ENCODE results near the gene TSSK6.
A peak's percentile ranks its signal among the peaks of the same experiment; 100 is the strongest.

TSSK6 gene

GRCh38 chr19:19558055-19558454 lies 42.7 kb upstream of the TSSK6 start:
- Histone ChIP-seq H3K4me1 (ENCODE audit: insufficient read depth, low read length, severe bottlenecking) (no peaks in the 10 kb centered on the region), H3K27ac (ENCODE audit: low read depth, low read length, poor library complexity, severe bottlenecking) (no peak overlapping the region), H3K9me2 (ENCODE audit: low read depth, low read length) (no peaks in the 10 kb centered on the region), H3K9ac (ENCODE audit: low read length) (no peak overlapping the region), H3K4me3 (ENCODE audit: low read depth, low read length, poor library complexity, severe bottlenecking) (no peak overlapping the region), H3K79me2 (ENCODE audit: insufficient read depth, low read length) (no peaks in the 10 kb centered on the region), H4K20me1 (ENCODE audit: insufficient read depth, low read length) (no peaks in the 10 kb centered on the region), H2AFZ (ENCODE audit: low read length) (no peak overlapping the region), H3K9me3 (ENCODE audit: low read length) (no peaks in the 10 kb centered on the region), H3K27me3 (ENCODE audit: insufficient read depth, low read length) (no peaks in the 10 kb centered on the region), H3K36me3 (ENCODE audit: insufficient read depth, low read length) (no peaks in the 10 kb centered on the region), H3K4me2 (ENCODE audit: low read length) (no peak overlapping the region), H3F3A (ENCODE audit: insufficient read depth, low read length) (no peaks in the 10 kb centered on the region)
- no peak for TF ChIP-seq CTCF (IDR thresholded peaks at IDR 0.05; ENCODE audit: low read length)
- no peak for TF ChIP-seq EZH2 (IDR thresholded peaks at IDR 0.05; ENCODE audit: borderline replicate concordance, low read length)

- peak; percentile 75 for TF ChIP-seq CTCF (IDR thresholded peaks at IDR 0.05; ENCODE audit: low read length)
- TF ChIP-seq EZH2 (IDR thresholded peaks at IDR 0.05; ENCODE audit: borderline replicate concordance, low read length): no peak
- no peak overlapping the region for H2AFZ ChIP-seq (ENCODE audit: low read length)
- H3K79me2 ChIP-seq (ENCODE audit: insufficient read depth, low read length): no peaks in the 10 kb centered on the region
- H3K9me2 ChIP-seq (ENCODE audit: low read depth, low read length): no peaks in the 10 kb centered on the region
- no peaks in the 10 kb centered on the region for H4K20me1 ChIP-seq (ENCODE audit: insufficient read depth, low read length)
- H3K4me1 ChIP-seq (ENCODE audit: insufficient read depth, low read length, severe bottlenecking): no peaks in the 10 kb centered on the region
- H3K27ac ChIP-seq (ENCODE audit: low read depth, low read length, poor library complexity, severe bottlenecking): no peak overlapping the region
- H3K9me3 ChIP-seq (ENCODE audit: low read length): no peaks in the 10 kb centered on the region
- H3K4me3 ChIP-seq (ENCODE audit: low read depth, low read length, poor library complexity, severe bottlenecking): no peak overlapping the region
- no peaks in the 10 kb centered on the region for H3F3A ChIP-seq (ENCODE audit: insufficient read depth, low read length)
- no peaks in the 10 kb centered on the region for H3K36me3 ChIP-seq (ENCODE audit: insufficient read depth, low read length)
- H3K27me3 ChIP-seq (ENCODE audit: insufficient read depth, low read length): 0 out of 2 replicates have a peak, but pooled peaks cover 4% of the 10 kb centered on the region
- H3K4me2 ChIP-seq (ENCODE audit: low read length): no peak overlapping the region
- no peak overlapping the region for H3K9ac ChIP-seq (ENCODE audit: low read length)
Measured at GRCh38 chr19:19554074-19555023, 39.0 kb upstream of the TSSK6 start.

GRCh38 chr19:19553670-19554069 lies 38.3 kb upstream of the TSSK6 start:
- no peak overlapping the region for H3K27ac ChIP-seq (ENCODE audit: low read depth, low read length, poor library complexity, severe bottlenecking)

More at GRCh38 chr19:19553670-19554069, 38.3 kb upstream of the TSSK6 start:
- no peak overlapping the region for H2AFZ ChIP-seq (ENCODE audit: low read length)
- no peaks in the 10 kb centered on the region for H3K9me2 ChIP-seq (ENCODE audit: low read depth, low read length)
- no peak for TF ChIP-seq EZH2 (IDR thresholded peaks at IDR 0.05; ENCODE audit: borderline replicate concordance, low read length)
- TF ChIP-seq CTCF (IDR thresholded peaks at IDR 0.05; ENCODE audit: low read length): no peak
- H3F3A ChIP-seq (ENCODE audit: insufficient read depth, low read length): no peaks in the 10 kb centered on the region
- H3K79me2 ChIP-seq (ENCODE audit: insufficient read depth, low read length): no peaks in the 10 kb centered on the region
- 0 out of 2 replicates have a peak, but pooled peaks cover 4% of the 10 kb centered on the region for H3K27me3 ChIP-seq (ENCODE audit: insufficient read depth, low read length)
- H4K20me1 ChIP-seq (ENCODE audit: insufficient read depth, low read length): no peaks in the 10 kb centered on the region
- no peaks in the 10 kb centered on the region for H3K4me1 ChIP-seq (ENCODE audit: insufficient read depth, low read length, severe bottlenecking)
- H3K9me3 ChIP-seq (ENCODE audit: low read length): no peaks in the 10 kb centered on the region
- no peaks in the 10 kb centered on the region for H3K36me3 ChIP-seq (ENCODE audit: insufficient read depth, low read length)
- no peak overlapping the region for H3K9ac ChIP-seq (ENCODE audit: low read length)
- no peak overlapping the region for H3K4me2 ChIP-seq (ENCODE audit: low read length)
- no peak overlapping the region for H3K4me3 ChIP-seq (ENCODE audit: low read depth, low read length, poor library complexity, severe bottlenecking)

All from OCI-LY1 (cell line).